Naive thymus-derived CD4-positive, alpha-beta T cell (primary cell): ENCODE results near the gene SUSD6. TPM values are rescaled to one million over a fixed set of nuclear protein-coding genes. Genes with fewer than 3 reads are reported as not detected.

ENCODE experiments used
- ATAC-seq: fragments of 150-1000 bp; cut with Tn5 transposase; 2 replicates; pipeline ENCODE4 v1.10.0; 2021; ENCODE audit warnings: mild to moderate bottlenecking, moderate library complexity
- CTCF ChIA-PET: fragments of 350-600 bp; sonication (Branson Sonifier 250); formaldehyde crosslinking; loops from one replicate; lab custom pipeline; 2021; ENCODE audit warnings: antibody characterized with exemption; lab: Charles Lee
- POLR2A ChIA-PET: fragments of 350-600 bp; sonication (Branson Sonifier 250); formaldehyde crosslinking; loops from one replicate; lab custom pipeline; 2021; ENCODE audit warnings: antibody characterized with exemption, inconsistent platforms; lab: Charles Lee
- DNase-seq, 9 donors: peaks; one replicate each; pipeline versions ENCODE4 v3.0.0 to v3.0.0-alpha.2; 2020 to 2022; ENCODE audit warnings: mixed read lengths in 1 of 9
- H3K27ac ChIP-seq: one replicate; pipeline ENCODE4 v1.7.0; 2013; ENCODE audit warnings: mild to moderate bottlenecking, low read depth, low read length, moderate library complexity
- H3K27me3 ChIP-seq, 2 donors: one replicate each; pipeline ENCODE4 v1.7.0; 2013; ENCODE audit warnings: low read length in 2 of 2, mild to moderate bottlenecking in 2 of 2, moderate library complexity in 2 of 2; ENCODE audit not compliant: control insufficient read depth in 2 of 2, insufficient read depth in 2 of 2
- H3K36me3 ChIP-seq, 3 experiments: 1 replicate in 2 of 3; 2 replicates in 1 of 3; pipeline ENCODE4 v1.7.0; 2013; ENCODE audit warnings: low read length in 3 of 3, mild to moderate bottlenecking in 3 of 3, moderate library complexity in 1 of 3; ENCODE audit not compliant: insufficient read depth in 3 of 3, control insufficient read depth in 2 of 3
- H3K4me1 ChIP-seq, 2 donors: one replicate each; pipeline ENCODE4 v1.7.0; 2013; ENCODE audit warnings: low read length in 2 of 2, mild to moderate bottlenecking in 2 of 2, moderate library complexity in 1 of 2; ENCODE audit not compliant: control insufficient read depth in 2 of 2, insufficient read depth in 2 of 2
- H3K4me3 ChIP-seq: 2 replicates; pipeline ENCODE4 v1.7.0; 2013; ENCODE audit warnings: mild to moderate bottlenecking, low read length
- H3K9me3 ChIP-seq, 3 experiments: 1 replicate in 2 of 3; 2 replicates in 1 of 3; pipeline ENCODE4 v1.7.0; 2013; ENCODE audit warnings: low read length in 3 of 3; ENCODE audit not compliant: control insufficient read depth in 2 of 3
- H3K27ac Mint-ChIP-seq, 9 donors: one replicate each; pipeline ENCODE4 v1.8.0; 2020 to 2022; ENCODE audit warnings: mixed read lengths in 9 of 9, mild to moderate bottlenecking in 8 of 9, moderate library complexity in 5 of 9, inconsistent platforms in 2 of 9
- H3K27me3 Mint-ChIP-seq, 5 donors: one replicate each; pipeline ENCODE4 v1.8.0; 2021 to 2022; ENCODE audit warnings: mixed read lengths in 5 of 5, mild to moderate bottlenecking in 1 of 5
- H3K36me3 Mint-ChIP-seq, 5 donors: one replicate each; pipeline ENCODE4 v1.8.0; 2020 to 2022; ENCODE audit warnings: mixed read lengths in 5 of 5, mild to moderate bottlenecking in 3 of 5, inconsistent platforms in 1 of 5
- H3K4me1 Mint-ChIP-seq, 7 donors: one replicate each; pipeline ENCODE4 v1.8.0; 2020 to 2022; ENCODE audit warnings: mixed read lengths in 7 of 7, mild to moderate bottlenecking in 3 of 7, inconsistent platforms in 1 of 7
- H3K4me3 Mint-ChIP-seq, 10 donors: one replicate each; pipeline ENCODE4 v1.8.0; 2020 to 2022; ENCODE audit warnings: mild to moderate bottlenecking in 10 of 10, mixed read lengths in 10 of 10, moderate library complexity in 6 of 10, inconsistent platforms in 2 of 10
- H3K9me3 Mint-ChIP-seq, 11 donors: one replicate each; pipeline ENCODE4 v1.8.0; 2020 to 2022; ENCODE audit warnings: mixed read lengths in 11 of 11, mild to moderate bottlenecking in 4 of 11, inconsistent platforms in 1 of 11, moderate library complexity in 1 of 11
- intact Hi-C, 2 donors: fragments of 100-400 bp; cut with micrococcal nuclease; formaldehyde crosslinking; loops; one replicate each; pipeline ENCODE4 v1.15.1; 2023
- polyA plus RNA-seq, 2 donors: library from polyadenylated mRNA; unstranded; fragments of 300-500 nt; fragmentation: Illumina TruSeq; gene quantifications; one replicate each; pipeline ENCODE4 v1.2.3, GENCODE V29; 2021
- total RNA-seq, 6 experiments: library from RNA in 5 of 6; stranded (reverse) in 5 of 6; gene quantifications; 1 replicate in 5 of 6; 2 replicates in 1 of 6; pipeline ENCODE4 v1.2.3 and lab custom pipeline; 2021 to 2026

The SUSD6 gene
- total and polyA plus RNA-seq, 7 experiments from 2014 or later: 4.3 to 90.8 (median 44.6) TPM

GRCh38 chr14:69664865-69665526, 53.6 kb downstream of the SUSD6 start:
- ATAC-seq (no peak), DNase-seq (no peak)
- no peaks in the 10 kb centered on the region for H3K27me3 ChIP-seq
- Mint-ChIP-seq H3K4me1 (peaks cover 60 to 95% (median 92%) of the 10 kb centered on the region in 7 donors), H3K9me3 (peaks cover 0 to 9% (median 3%) of the 10 kb centered on the region in 11 donors), H3K27ac (peak overlapping the region; percentile 23 to 86 (median 69)), H3K4me3 (peak overlapping the region in 2 of 10 donors; percentile 41 to 53), H3K36me3 (peaks cover 4 to 57% (median 14%) of the 10 kb centered on the region in 5 donors), H3K27me3 (no peaks in the 10 kb centered on the region)
- ChIA-PET CTCF (interaction anchor here (0.6 to 1.0 kb wide), 2 partner anchors 62 to 1962 kb away, joined by 3 read pairs; no protein-coding TSS in a partner anchor), POLR2A (no interaction called here)
- no peak overlapping the region for H3K4me3 ChIP-seq
- intact Hi-C loops: no loop called here
- H3K36me3 ChIP-seq: peaks cover 0 to 5% (median 0%) of the 10 kb centered on the region in 3 experiments
- H3K27ac ChIP-seq: no peak overlapping the region
- peaks cover 25 to 57% of the 10 kb centered on the region in 2 donors for H3K4me1 ChIP-seq
- H3K9me3 ChIP-seq: no peaks in the 10 kb centered on the region

- intact Hi-C loops: no loop called here
Observed at GRCh38 chr14:69665631-69666030, 54.2 kb downstream of the SUSD6 start.

GRCh38 chr14:69666112-69666511, 54.7 kb downstream of the SUSD6 start:
- intact Hi-C loops: no loop called here
- Mint-ChIP-seq H3K4me3 (peak overlapping the region in 3 of 10 donors; percentile 15 to 59 (median 35)), H3K4me1 (peaks cover 67 to 95% (median 92%) of the 10 kb centered on the region in 7 donors), H3K27me3 (no peaks in the 10 kb centered on the region), H3K27ac (peak overlapping the region in 8 of 9 donors; percentile 3 to 86 (median 45)), H3K36me3 (peaks cover 0 to 55% (median 10%) of the 10 kb centered on the region in 5 donors), H3K9me3 (peaks cover 0 to 9% (median 3%) of the 10 kb centered on the region in 11 donors)
- ATAC-seq (no peak), DNase-seq (no peak)
- H3K4me3 ChIP-seq: no peak overlapping the region
- no peaks in the 10 kb centered on the region for H3K27me3 ChIP-seq
- H3K4me1 ChIP-seq: peaks cover 21 to 65% of the 10 kb centered on the region in 2 donors
- H3K9me3 ChIP-seq: no peaks in the 10 kb centered on the region
- H3K27ac ChIP-seq: no peak overlapping the region
- CTCF ChIA-PET: no interaction called here
- POLR2A ChIA-PET: interaction anchor here (0.7 kb wide), 1 partner anchor 37 kb away, joined by 3 read pairs; no protein-coding TSS in a partner anchor
- no peaks in the 10 kb centered on the region for H3K36me3 ChIP-seq

More at GRCh38 chr14:69665631-69666030, 54.2 kb downstream of the SUSD6 start:
- CTCF ChIA-PET: interaction anchor here (1.0 kb wide), 1 partner anchor 62 kb away, joined by 3 read pairs; no protein-coding TSS in a partner anchor
- no peak overlapping the region for H3K27ac ChIP-seq
- no peaks in the 10 kb centered on the region for H3K36me3 ChIP-seq
- Mint-ChIP-seq H3K4me1 (peaks cover 63 to 95% (median 92%) of the 10 kb centered on the region in 7 donors), H3K4me3 (peak overlapping the region in 2 of 10 donors; percentile 41 to 59), H3K9me3 (peaks cover 0 to 9% (median 3%) of the 10 kb centered on the region in 11 donors), H3K27me3 (no peaks in the 10 kb centered on the region), H3K36me3 (peaks cover 0 to 55% (median 12%) of the 10 kb centered on the region in 5 donors), H3K27ac (peak overlapping the region; percentile 7 to 86 (median 43))
- peaks cover 21 to 63% of the 10 kb centered on the region in 2 donors for H3K4me1 ChIP-seq
- ATAC-seq (no peak), DNase-seq (no peak)
- no peaks in the 10 kb centered on the region for H3K9me3 ChIP-seq
- POLR2A ChIA-PET: no interaction called here
- no peak overlapping the region for H3K4me3 ChIP-seq
- no peaks in the 10 kb centered on the region for H3K27me3 ChIP-seq

GRCh38 chr14:69666690-69667211, 55.4 kb downstream of the SUSD6 start:
- Histone ChIP-seq H3K36me3 (no peaks in the 10 kb centered on the region), H3K4me1 (peaks cover 21 to 63% of the 10 kb centered on the region in 2 donors), H3K9me3 (no peaks in the 10 kb centered on the region), H3K27ac (no peak overlapping the region), H3K4me3 (no peak overlapping the region), H3K27me3 (no peaks in the 10 kb centered on the region)
- H3K4me1 Mint-ChIP-seq: peaks cover 72 to 95% (median 92%) of the 10 kb centered on the region in 7 donors
- H3K27me3 Mint-ChIP-seq: no peaks in the 10 kb centered on the region
- POLR2A ChIA-PET: interaction anchor here (0.7 kb wide), 1 partner anchor 37 kb away, joined by 3 read pairs; no protein-coding TSS in a partner anchor
- ATAC-seq (no peak), DNase-seq (no peak)
- CTCF ChIA-PET: interaction anchor here (0.6 kb wide), 1 partner anchor 10 kb away, joined by 3 read pairs; no protein-coding TSS in a partner anchor
- intact Hi-C loops: no loop called here
- H3K27ac Mint-ChIP-seq: peak overlapping the region; percentile 26 to 86 (median 76)
- peak overlapping the region in 9 of 10 donors; percentile 16 to 74 (median 55) for H3K4me3 Mint-ChIP-seq
- H3K36me3 Mint-ChIP-seq: peaks cover 0 to 53% (median 10%) of the 10 kb centered on the region in 5 donors
- peaks cover 0 to 9% (median 3%) of the 10 kb centered on the region in 11 donors for H3K9me3 Mint-ChIP-seq

- POLR2A ChIA-PET: interaction anchor here (0.6 to 1.1 kb wide), 5 partner anchors 24 to 99 kb away, joined by 3 to 4 read pairs (median 3); partner anchors contain the start of genes SRSF5 and SUSD6
Observed at GRCh38 chr14:69667938-69668335, 56.5 kb downstream of the SUSD6 start.

GRCh38 chr14:69669375-69669774, 58.0 kb downstream of the SUSD6 start:
- H3K27ac ChIP-seq: no peak overlapping the region

More at GRCh38 chr14:69667938-69668335, 56.5 kb downstream of the SUSD6 start:
- H3K27me3 ChIP-seq: no peaks in the 10 kb centered on the region
- Mint-ChIP-seq H3K27me3 (no peaks in the 10 kb centered on the region), H3K36me3 (peaks cover 0 to 50% (median 10%) of the 10 kb centered on the region in 5 donors), H3K27ac (peak overlapping the region; percentile 62 to 89 (median 78)), H3K4me3 (peak overlapping the region; percentile 48 to 74 (median 64)), H3K4me1 (peaks cover 71 to 95% (median 91%) of the 10 kb centered on the region in 7 donors), H3K9me3 (peaks cover 0 to 9% (median 3%) of the 10 kb centered on the region in 11 donors)
- H3K27ac ChIP-seq: peak overlapping the region; percentile 11
- H3K4me3 ChIP-seq: peak overlapping the region; percentile 21
- H3K36me3 ChIP-seq: no peaks in the 10 kb centered on the region
- H3K9me3 ChIP-seq: no peaks in the 10 kb centered on the region
- CTCF ChIA-PET: interaction anchor here (0.5 to 1.1 kb wide), 4 partner anchors 15 to 124 kb away, joined by 3 to 4 read pairs (median 4); no protein-coding TSS in a partner anchor
- intact Hi-C loops: no loop called here
- H3K4me1 ChIP-seq: peaks cover 30 to 66% of the 10 kb centered on the region in 2 donors
- ATAC-seq (peak; percentile 30), DNase-seq (no peak)

More at GRCh38 chr14:69669375-69669774, 58.0 kb downstream of the SUSD6 start:
- H3K9me3 ChIP-seq: no peaks in the 10 kb centered on the region
- no peak overlapping the region for H3K4me3 ChIP-seq
- peak in 4 of 9 donors; percentile 13 to 23 (median 16) for DNase-seq
- intact Hi-C loops: no loop called here
- Mint-ChIP-seq H3K9me3 (peaks cover 0 to 9% (median 3%) of the 10 kb centered on the region in 11 donors), H3K27ac (peak overlapping the region; percentile 56 to 94 (median 85)), H3K36me3 (peaks cover 0 to 41% (median 10%) of the 10 kb centered on the region in 5 donors), H3K27me3 (no peaks in the 10 kb centered on the region), H3K4me3 (peak overlapping the region; percentile 13 to 82 (median 64)), H3K4me1 (peaks cover 74 to 95% (median 93%) of the 10 kb centered on the region in 7 donors)
- H3K36me3 ChIP-seq: no peaks in the 10 kb centered on the region
- H3K27me3 ChIP-seq: no peaks in the 10 kb centered on the region
- peaks cover 44 to 68% of the 10 kb centered on the region in 2 donors for H3K4me1 ChIP-seq
- POLR2A ChIA-PET: interaction anchor here (0.5 to 1.6 kb wide), 6 partner anchors 34 to 1997 kb away, joined by 3 to 5 read pairs (median 3); no protein-coding TSS in a partner anchor
- no peak for ATAC-seq
- CTCF ChIA-PET: interaction anchor here (0.5 to 0.9 kb wide), 3 partner anchors 11 to 51 kb away, joined by 3 to 5 read pairs (median 3); no protein-coding TSS in a partner anchor
